ENCODE measurements around the gene PCED1B.

GRCh38 chr12:47121146-47121545 is 41.7 kb downstream of the PCED1B start:
- TF ChIP-seq CTCF (IDR thresholded peaks at IDR 0.05) (no peak), POLR2A (IDR thresholded peaks at IDR 0.05) (no peak)
